Fibroblast of skin of left quadriceps (primary cell): ENCODE results near the gene QRFP.

Source experiments
- DNase-seq, 2 experiments: peaks; one replicate each; pipeline ENCODE4 v3.0.0-alpha.2; 2013; ENCODE audit warnings: low read depth in 2 of 2

The QRFP gene, protein sequence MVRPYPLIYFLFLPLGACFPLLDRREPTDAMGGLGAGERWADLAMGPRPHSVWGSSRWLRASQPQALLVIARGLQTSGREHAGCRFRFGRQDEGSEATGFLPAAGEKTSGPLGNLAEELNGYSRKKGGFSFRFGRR

GRCh38 chr9:130896233-130897014 is at the start of gene QRFP:
QRFP (minus strand) TSS chr9:130896812; CDS start chr9:130893838, 2,974 bp downstream.
- no peak for DNase-seq

DNA sequence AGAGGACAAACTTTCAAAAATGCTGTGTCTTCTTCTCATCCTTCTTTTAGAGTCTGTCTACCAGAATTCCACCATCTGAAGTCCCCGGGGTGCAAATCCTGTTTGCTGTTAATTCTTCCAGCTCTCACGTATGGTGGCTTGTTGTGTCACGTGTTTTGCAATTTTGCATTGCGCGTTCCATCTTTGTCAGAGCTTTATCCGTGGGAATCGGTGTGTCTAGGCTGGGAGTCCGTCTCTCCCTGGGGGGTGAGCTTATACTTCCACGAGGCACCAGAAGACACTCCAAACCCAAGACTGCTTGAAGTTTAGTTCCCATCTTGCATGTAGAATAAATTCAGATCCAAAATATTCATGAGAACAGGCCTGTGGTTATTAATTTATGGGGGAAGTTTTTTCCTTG is 48.6 kb upstream of the QRFP start:
- DNase-seq = no peak

DNA sequence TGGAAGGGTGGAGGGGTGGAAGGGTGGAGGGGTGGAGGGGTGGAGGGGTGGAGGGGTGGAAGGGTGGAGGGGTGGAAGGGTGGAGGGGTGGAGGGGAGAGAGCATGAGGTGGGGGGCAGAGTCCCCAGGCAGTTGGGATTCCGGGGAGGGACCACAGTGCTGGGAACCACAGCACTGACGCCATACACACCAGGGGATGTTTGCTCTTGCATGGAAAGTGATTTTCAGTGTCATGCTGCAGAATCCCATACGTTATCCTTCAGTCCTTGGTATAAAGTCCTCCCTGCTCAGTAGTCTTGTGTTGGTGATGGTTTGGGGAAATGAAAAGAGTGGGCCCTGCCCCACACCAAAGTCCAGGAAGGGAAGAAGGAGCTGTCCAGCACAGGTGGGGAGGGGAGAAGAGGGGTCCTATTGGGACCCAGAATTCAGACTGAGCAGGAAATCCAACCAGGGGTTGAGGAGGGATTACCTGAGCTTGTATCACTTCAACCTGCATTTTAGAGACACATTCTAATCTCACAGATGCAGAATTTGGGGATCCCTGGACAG is 48.0 kb upstream of the QRFP start:
- DNase-seq = no peak

DNA sequence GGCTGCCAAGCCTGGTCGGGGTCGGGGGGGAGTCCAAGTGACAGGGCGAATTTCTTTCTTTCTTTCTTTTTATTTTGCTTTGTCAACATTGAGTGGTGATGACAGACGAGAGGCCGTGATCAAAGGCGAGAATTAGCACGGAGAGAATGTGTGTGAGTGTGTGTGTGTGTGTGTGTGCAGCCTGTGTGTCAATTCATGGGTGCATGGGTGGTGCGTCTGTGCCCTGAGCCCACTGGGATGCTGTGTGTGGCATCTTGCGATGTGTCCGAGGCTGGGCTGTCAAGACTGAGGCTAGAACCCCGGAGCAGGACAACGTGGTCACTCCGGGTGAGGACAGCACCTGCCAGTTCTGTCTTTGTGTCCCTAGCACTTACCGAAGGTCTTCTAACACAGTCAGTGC is 47.2 kb upstream of the QRFP start:
- no peak for DNase-seq

- no peak for DNase-seq
These were observed 46.6 kb upstream of the QRFP start for GRCh38 chr9:130943221-130943620.

DNA sequence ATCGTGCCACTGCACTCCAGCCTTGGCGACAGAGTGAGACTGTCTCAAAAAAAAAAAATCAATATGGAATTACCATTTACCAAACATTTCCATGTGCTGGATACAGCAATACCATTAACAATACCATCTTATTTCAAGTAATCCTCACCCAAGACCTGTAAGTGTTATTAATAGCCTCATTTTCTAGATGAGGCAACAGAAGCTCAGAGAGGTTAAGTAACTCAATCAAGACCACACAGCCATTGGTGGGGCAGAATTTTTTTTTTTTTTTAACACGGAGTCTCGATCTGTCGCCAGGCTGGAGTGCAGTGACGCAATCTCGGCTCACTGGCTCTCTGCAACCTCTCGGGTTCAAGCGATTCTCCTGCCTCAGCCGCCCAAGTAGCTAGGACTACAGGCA is 46.1 kb upstream of the QRFP start:
- no peak for DNase-seq

DNA sequence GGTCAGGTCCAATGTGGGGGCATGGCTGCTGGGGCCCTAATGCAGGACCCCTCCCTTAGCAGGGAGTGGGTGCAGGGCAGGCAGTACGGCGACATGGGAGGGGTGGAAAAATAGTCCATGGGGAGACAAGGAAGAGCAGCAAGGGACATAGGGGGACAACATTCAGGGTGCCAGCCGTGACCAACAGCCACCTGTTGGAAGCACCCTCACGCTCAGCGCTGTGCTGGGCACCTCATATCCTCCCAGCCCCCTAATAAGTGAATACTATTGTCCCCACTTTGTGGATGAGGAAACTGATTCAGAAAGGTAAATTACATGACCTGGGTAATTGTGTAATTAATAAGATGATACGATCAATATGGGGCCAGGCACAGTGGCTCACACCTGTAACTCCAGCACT is 45.5 kb upstream of the QRFP start:
- no peak for DNase-seq

- no peak for DNase-seq
These were observed 44.3 kb upstream of the QRFP start for GRCh38 chr9:130940693-130941576.

GRCh38 chr9:130940027-130940549 is 43.5 kb upstream of the QRFP start:
- no peak for DNase-seq

DNA sequence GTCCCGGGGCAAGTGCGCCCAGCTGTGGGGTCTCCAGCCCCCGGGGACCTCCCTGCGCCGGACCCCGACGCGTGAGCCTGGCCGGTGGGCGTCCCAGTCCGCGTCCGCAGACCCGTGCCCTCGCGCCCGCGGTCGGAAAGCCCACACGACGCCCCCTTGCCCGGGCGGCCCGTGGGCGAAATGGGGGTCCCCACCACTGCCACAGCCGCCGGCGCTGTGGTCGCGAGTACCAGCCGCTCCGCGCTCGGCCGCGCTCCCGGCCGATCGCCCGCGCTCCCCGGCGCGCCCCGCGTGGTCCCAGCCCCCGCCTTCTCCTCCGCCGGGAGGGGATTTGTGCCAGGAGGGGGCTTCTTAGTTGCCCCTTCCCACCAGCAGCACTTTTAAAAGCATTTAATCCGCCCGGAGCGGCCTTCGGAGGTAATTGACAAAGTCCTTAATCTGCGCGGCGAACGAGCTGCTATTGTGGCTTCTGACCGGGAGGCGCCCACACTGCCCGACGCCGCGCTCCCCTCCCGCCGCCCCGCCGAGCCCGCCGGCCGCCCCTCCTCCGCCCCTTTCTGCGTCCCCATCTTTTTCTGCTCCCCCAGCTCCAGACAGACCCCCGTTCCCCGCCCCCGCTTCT is 42.9 kb upstream of the QRFP start:
- DNase-seq = no peak

DNA sequence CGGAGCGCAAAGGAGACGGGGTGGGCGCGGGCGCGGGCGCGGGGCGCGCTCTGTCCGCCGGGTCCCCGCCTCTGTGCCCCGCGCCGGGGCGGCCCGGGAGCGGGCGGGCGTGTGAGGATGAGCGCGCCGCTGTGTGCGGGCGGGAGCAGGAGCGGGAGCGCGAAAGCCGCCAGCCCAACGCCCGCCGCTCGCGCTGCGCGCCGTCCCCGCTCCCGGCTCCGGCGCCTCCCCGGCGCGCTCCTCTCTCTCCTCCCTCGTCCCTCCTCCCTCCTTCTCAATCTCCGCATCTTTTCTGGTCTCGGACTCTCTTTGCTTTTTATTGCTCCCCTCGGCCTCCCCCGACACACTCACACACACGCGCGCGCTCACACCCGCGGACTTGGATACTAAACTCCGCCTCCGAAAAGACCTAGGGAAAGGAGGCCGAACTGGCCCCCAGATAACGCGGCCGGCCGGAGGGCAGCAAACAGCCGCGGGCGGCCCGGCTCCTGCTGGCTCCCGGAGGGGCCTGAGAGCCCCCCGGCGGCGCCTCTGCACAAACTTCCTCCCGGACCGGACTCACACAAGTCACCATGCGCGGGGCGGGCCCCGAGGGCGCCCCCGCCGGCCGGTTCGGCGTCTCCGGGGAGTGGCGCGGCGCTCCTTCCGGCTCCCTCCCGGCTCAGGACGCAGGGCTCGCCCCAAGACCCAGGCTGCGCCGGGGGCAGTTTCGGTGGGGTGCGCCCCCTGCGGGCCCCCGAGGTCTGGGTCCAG is 42.2 kb upstream of the QRFP start, which contains the start of gene FIBCD1:
FIBCD1 (minus strand) TSS at position 596 of the 753 bp plus-strand sequence. CDS start 640 bp downstream, outside the sequence.
- DNase-seq = no peak

DNA sequence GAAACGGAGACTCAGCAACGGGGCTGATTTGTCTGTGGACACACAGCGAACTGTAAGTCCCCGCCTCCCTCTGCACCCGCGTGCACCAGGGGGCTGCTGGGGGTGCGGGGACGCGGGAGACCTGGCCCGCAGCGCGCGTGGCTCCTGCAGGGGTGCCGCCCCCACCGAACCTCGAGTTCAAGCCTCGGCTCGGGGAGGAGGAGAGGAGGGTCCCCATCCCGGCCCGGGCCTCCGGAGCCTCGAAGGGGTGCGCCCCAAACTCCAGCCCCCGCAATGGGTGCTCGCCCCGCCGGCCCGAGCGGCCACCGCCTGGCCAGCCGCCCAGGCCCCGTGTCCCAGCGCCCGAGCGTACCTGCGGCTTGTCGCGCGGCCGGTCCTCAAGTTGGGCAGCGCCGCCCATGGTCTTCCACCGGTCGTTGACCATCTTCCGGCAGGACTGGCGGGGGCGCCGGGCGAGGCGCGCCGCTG is 41.6 kb upstream of the QRFP start:
- DNase-seq = no peak

GRCh38 chr9:130937146-130938076 is 40.8 kb upstream of the QRFP start:
- DNase-seq = no peak

DNA sequence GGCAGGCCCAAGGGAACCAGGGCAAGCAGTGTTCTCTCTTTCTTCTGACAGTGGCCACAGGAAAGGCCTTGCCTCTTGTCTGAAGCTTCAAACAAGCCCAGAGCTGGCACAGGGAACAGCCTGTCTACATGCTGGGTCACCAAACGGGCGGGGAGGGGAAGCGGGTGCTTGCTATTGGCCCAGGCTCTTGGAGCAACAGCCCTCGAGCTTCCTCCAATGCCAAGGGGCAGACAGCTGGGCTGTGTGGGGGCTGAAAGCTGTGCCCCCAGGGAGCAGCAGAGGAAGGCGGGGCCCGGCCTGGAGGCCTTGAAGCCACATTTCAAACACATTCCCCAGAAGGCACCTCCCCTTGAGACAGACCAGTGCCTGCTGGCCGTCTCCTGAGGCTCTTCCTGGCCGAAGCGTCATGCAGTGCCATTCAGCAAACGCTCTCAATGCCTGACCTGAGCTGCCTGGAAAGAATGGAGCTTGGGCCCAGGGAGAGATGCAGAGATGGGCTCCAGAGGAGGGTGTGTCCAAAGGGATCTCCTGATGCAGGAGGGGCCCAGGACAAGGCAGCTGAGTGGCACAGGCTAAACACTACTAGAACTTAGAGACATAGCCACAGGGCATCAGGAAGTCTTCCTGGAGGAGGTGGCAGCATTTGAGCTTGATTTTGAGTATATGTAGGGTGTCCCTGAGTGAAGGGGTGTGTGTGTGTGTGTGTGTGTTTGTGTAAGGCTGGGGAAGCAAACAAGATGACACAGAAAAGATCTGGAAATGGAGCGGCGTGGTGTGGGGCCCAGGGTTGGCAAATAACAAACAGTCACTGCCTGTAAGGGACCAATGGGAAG is 39.9 kb upstream of the QRFP start:
- DNase-seq = no peak

- DNase-seq = no peak
These were observed 39.1 kb upstream of the QRFP start for GRCh38 chr9:130935648-130936271.

GRCh38 chr9:130934702-130935647 is 38.4 kb upstream of the QRFP start:
- DNase-seq = no peak

DNA sequence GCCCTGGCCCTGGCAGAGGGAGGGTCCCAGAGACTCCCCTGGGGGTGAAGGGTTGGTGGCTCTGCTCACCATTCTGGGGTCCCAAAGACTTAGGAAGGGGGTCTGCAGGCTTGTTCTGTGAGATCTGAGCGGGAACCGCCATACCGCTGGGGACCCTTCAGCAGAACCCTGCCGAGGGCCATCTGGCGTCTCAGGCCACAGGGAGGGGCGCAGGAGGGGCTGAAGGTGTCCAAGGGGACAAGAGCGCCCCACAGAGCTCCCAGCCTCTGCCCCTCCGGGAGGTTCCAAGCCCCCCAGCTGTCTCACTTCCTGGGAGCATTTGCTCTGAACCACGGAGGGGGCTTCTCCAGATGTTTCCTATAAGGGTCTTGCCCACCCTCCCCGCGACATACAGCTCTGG is 37.6 kb upstream of the QRFP start:
- DNase-seq = no peak
